Thyroid gland (tissue), 4 donors: ENCODE data around the gene SYNC.

Source experiments
- CTCF ChIP-seq, 6 experiments: fragments of 200-600 bp in 3 of 6; fragments of 450-650 bp in 3 of 6; sonication (generic) in 3 of 6; IDR thresholded peaks; one replicate each; pipeline ENCODE4 v1.5.1; 2016 to 2019; ENCODE audit warnings: antibody characterized with exemption in 6 of 6, mild to moderate bottlenecking in 2 of 6, inconsistent platforms in 1 of 6, moderate library complexity in 1 of 6
- POLR2A ChIP-seq, 2 donors: fragments of 450-650 bp; IDR thresholded peaks; one replicate each; pipeline ENCODE4 v1.6.1; 2017; ENCODE audit warnings: antibody characterized with exemption in 2 of 2, mild to moderate bottlenecking in 2 of 2, moderate library complexity in 1 of 2

- TF ChIP-seq POLR2A (IDR thresholded peaks at IDR 0.05) (no peak), CTCF (IDR thresholded peaks at IDR 0.05) (no peak)
Measured at GRCh38 chr1:32681509-32681908, 21.1 kb downstream of the SYNC start.
